Kasumi-1 (cell line): ENCODE results near the gene TNFRSF4.

Experiments used
- DNase-seq, 2 experiments: peaks; one replicate each; lab custom pipeline; 2025; lab: John Stamatoyannopoulos, UW

Gene TNFRSF4

GRCh38 chr1:1217621-1218523 lies 3.9 kb upstream of the TNFRSF4 start:
- DNase-seq: no peak

DNA sequence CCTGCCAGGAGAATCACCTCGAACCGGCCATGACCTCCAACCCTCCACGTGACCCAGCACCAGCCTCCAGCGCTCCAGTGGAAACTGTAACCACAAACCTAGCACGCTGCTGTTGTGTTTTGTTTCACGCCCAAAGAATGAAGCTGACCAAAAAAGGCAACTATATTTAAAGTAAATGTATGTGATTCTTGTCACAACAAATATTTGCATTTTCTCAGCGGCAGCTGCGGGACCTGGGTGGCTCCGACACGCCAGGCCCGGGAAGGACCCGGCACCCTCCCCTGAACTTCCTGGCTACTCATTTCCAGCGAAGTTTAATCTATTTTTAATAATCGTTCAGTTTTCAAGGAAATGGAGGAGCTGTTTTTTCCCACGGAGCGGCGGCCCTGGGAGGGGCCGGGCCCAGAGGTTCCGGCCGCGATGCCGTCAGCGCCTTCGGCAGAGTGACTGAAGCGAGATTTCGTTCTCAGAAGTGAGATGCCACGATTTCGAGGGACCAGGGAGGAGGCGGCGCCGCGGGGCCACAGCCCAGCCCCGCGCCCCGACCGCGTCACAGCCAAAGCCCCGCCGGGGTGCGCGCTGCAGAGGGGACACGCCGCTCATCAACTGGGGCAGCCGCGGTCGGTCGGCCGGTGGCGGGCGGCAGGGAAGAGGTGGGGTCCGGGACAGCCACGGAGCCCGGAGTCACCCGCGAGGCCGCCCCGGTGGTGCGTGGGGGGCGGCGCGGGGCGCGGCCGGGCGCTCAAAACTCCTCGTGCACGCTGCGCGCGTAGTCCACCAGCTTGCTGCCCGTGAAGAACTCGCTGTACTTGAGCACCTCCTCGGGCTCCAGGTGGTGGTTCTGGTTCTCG lies 3.0 kb upstream of the TNFRSF4 start:
- no peak for DNase-seq

- DNase-seq: no peak
Measured at GRCh38 chr1:1215881-1216605, 2.1 kb upstream of the TNFRSF4 start.

DNA sequence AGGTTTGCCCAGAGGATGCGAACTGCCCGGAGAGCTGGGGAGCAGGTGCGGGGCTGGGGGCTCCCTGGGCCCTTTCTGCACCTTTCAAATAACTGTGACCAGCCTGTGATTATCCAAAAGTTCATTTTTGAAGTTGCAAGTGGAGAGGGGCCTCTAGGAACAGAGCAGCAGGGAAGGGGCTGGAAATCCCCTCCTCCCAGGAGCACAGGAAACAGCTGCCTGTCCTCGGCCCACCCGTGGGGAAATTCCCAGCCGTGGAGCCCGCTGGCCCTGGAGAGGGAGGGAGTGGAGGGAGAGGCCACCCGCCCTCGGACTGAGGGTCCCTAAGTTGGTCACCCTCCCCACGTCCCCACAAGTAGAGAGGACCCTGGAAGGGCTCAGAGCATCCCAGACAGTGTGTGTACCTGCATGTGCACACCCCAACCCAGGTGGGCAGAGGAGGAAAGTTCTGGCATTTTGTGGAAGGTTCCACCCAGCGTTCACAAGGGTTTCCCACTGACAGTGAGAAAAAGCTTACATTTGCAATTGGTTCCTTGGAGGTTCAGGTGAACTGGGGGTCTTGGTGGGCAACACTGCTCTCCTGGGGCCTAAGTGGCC lies 1.2 kb upstream of the TNFRSF4 start:
- no peak for DNase-seq

DNA sequence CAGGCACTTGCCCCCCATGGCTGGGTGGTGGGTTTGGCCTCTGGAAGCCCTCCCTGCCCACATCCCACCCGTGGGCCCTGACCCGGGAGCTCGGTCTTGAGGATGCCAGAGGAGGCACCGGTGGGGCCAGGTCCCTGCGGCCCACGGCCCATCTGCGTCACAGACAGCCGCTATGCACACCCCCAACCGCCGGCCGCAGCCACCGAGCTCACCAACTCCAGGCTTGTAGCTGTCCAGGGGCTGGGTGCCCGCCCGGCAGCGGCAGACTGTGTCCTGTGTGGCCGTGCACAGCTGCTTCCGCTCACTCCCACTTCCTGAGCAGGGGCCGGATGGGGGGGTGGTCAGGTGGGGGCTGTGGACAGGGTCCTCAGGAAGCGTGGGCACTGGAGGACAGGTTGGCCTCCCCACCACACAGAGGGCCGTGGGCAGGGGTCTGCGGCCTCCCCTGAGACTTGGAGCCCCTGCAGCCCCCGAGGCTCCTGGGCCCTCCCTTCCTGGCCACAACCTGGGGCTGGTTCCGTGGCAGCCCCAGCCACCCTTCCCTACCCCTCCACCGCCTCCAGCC lies 1.1 kb downstream of the TNFRSF4 start:
- no peak for DNase-seq

- DNase-seq: no peak
Measured at GRCh38 chr1:1211541-1212441, 2.2 kb downstream of the TNFRSF4 start.

- no peak for DNase-seq
Measured at GRCh38 chr1:1210726-1211540, 3.0 kb downstream of the TNFRSF4 start.

DNA sequence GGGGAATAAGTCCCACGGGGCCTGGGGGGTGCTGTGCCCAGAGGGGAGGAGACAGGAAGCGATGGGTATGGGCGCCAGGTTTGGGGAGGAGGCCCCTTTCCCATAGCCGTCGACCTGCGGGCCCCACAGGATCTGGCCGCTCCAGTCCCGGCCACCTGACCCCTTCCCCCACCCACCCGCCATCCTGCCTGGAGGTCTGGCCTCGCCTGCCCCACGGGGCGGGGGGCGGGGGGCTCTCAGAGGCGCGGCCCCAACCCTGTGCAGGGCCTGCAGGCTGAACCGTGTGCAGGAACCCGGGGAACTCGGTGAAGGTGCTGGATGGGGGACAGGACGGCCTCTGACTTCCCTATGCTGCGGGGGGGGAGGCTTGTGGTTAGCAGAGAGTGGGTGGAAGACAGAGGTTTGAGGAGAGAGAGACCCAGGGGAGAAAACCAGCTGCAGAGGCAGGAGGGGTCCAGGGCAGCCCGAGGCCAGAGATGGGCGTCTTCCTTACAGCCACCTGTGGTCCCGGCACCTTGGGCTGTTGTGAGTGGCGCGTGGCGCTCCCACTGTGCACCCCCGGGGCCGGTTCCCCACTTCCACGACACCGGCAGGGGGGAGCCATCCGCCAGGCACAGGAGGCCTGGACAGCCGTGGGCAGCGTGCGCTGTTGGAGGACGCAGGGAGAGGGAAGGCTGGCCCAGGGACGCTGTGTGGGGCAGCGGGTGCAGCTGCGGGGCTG lies 5.1 kb downstream of the TNFRSF4 start:
- peak; percentile 23 to 53 for DNase-seq

DNA sequence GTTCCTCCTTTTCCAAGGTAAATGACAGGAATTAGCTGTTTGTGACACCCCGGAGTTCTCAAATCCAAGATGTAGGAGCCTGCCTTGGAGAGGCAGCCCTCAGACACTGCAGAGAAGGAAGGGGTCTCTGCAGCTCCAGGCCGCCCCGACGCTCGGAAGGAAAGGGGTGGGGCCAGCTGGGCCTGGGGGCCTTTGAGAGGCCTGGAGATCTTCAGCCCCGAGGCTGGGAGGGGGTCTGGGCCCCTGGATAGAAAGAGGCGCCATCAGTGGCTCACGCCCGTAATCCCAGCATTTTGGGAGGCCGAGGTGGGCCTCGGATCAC lies 6.4 kb downstream of the TNFRSF4 start:
- DNase-seq: no peak

DNA sequence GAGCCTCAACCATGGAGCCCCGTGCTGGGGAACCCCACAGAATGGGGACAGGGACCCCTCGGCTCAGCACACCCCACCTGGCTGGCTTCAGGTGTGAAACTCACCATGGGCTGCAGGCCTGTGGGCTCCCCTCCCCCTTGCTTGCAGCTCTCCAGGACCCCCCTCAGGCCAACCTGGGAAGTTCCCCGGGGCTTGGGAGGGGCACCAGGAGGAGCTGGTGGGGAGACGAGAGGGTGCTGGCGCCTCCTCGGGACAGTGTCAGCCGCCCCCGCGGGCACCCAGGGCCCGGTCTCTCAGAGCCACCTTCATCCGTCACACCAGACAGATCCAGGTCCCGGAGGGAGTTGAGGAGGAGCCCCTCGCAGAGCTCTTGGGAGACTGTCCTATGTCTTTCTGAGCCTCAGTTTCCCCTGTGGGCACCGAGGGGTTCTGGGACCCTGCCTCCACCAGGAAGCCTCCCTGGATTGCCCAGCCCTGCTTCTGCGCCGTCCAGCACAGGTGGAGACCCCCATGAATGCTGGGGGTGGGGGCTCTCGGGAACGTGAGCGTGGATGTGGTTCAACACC lies 6.9 kb downstream of the TNFRSF4 start:
- DNase-seq: no peak

GRCh38 chr1:1206376-1206965 lies 7.5 kb downstream of the TNFRSF4 start, which contains the start of gene TNFRSF18:
TSS of gene TNFRSF18 (minus strand) at chr1:1206592. CDS start at chr1:1206571, 21 bp downstream.
- no peak for DNase-seq

- no peak for DNase-seq
Measured at GRCh38 chr1:1205769-1206375, 8.1 kb downstream of the TNFRSF4 start.

GRCh38 chr1:1204998-1205768 lies 8.8 kb downstream of the TNFRSF4 start:
- no peak for DNase-seq

DNA sequence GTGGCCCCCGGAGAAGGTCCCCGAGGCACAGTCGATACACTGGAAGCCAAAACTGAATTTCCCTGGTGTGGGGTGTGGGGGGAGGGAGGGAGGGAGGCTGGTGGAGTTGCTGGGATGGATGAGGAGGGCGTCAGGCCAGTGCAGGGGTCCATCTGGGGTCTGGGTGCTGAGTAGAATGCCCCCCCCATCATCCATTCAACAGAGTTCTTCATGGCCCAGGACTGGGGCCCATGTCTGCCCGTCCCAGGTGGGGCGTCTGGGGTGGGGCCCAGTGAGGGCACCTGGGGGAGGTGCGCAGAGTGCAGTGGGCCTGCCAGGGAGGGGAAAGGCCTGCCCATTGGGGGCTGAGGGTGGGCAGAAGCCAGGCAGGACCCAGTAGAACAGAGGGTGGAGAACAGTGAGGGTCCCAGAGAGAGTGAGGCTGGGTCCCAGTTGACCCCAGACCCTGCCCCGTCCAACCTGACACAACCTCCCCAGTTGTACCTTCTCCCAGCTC lies 9.5 kb downstream of the TNFRSF4 start:
- no peak for DNase-seq

- DNase-seq: peak in 1 of 2 experiments; percentile 6
Measured at GRCh38 chr1:1203561-1204424, 10.2 kb downstream of the TNFRSF4 start.
